ENCODE results near the gene USP6. TPM values are rescaled to one million over a fixed set of nuclear protein-coding genes. Genes with fewer than 3 reads are reported as not detected.
"Not testable (repeated sequence)": the region's sequence is repeated elsewhere in the genome, so short reads cannot be mapped to it uniquely, and the experiment has no call there.

The USP6 gene
- total RNA-seq, 1 experiment from 2014 or later = 0.24 TPM

- no peak overlapping the region for H3K4me3 ChIP-seq (ENCODE audit: low read depth, low read length, poor library complexity, severe bottlenecking)
- POLR2A ChIA-PET (ENCODE audit: low non-redundant PET) = no interaction called here
- intact Hi-C loops (cut with micrococcal nuclease; ENCODE audit: unreplicated experiment) = no loop called here
- H3K4me1 ChIP-seq (ENCODE audit: insufficient read depth, low read length, poor library complexity, severe bottlenecking) = no peaks in the 10 kb centered on the region
- no peaks in the 10 kb centered on the region for H3K36me3 ChIP-seq (ENCODE audit: insufficient read depth, low read length, poor library complexity, severe bottlenecking)
- H3K9me3 ChIP-seq (ENCODE audit: low read depth, low read length, poor library complexity, severe bottlenecking) = no peaks in the 10 kb centered on the region
- H3K27ac ChIP-seq (ENCODE audit: low read depth, low read length, poor library complexity, severe bottlenecking) = no peak overlapping the region
- no peaks in the 10 kb centered on the region for H3K27me3 ChIP-seq (replicated peaks; ENCODE audit: insufficient read depth, low read depth, low read length, poor library complexity)
- no TSS peak for BruUV-seq (replicated peaks)
- DNase-seq (ENCODE audit: low spot score) = no peak
- CTCF ChIA-PET = no interaction called here
- no peak for TF ChIP-seq CTCF (conservative IDR thresholded peaks at IDR 0.05; ENCODE audit: low read depth, low read length)
Measured at GRCh38 chr17:5121186-5121841, 5.5 kb downstream of the USP6 start.

- H3K4me1 ChIP-seq (ENCODE audit: insufficient read depth, low read length, poor library complexity, severe bottlenecking); DNase-seq (ENCODE audit: low spot score); CTCF ChIA-PET; BruUV-seq (replicated peaks); H3K36me3 ChIP-seq (ENCODE audit: insufficient read depth, low read length, poor library complexity, severe bottlenecking); H3K27me3 ChIP-seq (replicated peaks; ENCODE audit: insufficient read depth, low read depth, low read length, poor library complexity); H3K27ac ChIP-seq (ENCODE audit: low read depth, low read length, poor library complexity, severe bottlenecking); H3K9me3 ChIP-seq (ENCODE audit: low read depth, low read length, poor library complexity, severe bottlenecking); intact Hi-C loops (cut with micrococcal nuclease; ENCODE audit: unreplicated experiment): not testable (repeated sequence)
- POLR2A ChIA-PET (ENCODE audit: low non-redundant PET) = interaction anchor here (0.6 kb wide), 1 partner anchor 12 kb away, joined by 5 read pairs; no protein-coding TSS in a partner anchor
- H3K4me3 ChIP-seq (ENCODE audit: low read depth, low read length, poor library complexity, severe bottlenecking) = peak overlapping the region; percentile 35
Measured at GRCh38 chr17:5122056-5122455, 6.2 kb downstream of the USP6 start.

- Histone ChIP-seq H3K9me3 (ENCODE audit: low read depth, low read length, poor library complexity, severe bottlenecking) (no peaks in the 10 kb centered on the region), H3K36me3 (ENCODE audit: insufficient read depth, low read length, poor library complexity, severe bottlenecking) (no peaks in the 10 kb centered on the region), H3K27ac (ENCODE audit: low read depth, low read length, poor library complexity, severe bottlenecking) (no peak overlapping the region), H3K4me1 (ENCODE audit: insufficient read depth, low read length, poor library complexity, severe bottlenecking) (no peaks in the 10 kb centered on the region), H3K4me3 (ENCODE audit: low read depth, low read length, poor library complexity, severe bottlenecking) (peak overlapping the region; percentile 35), H3K27me3 (replicated peaks; ENCODE audit: insufficient read depth, low read depth, low read length, poor library complexity) (no peaks in the 10 kb centered on the region)
- POLR2A ChIA-PET (ENCODE audit: low non-redundant PET) = interaction anchor here (0.6 kb wide), 1 partner anchor 11 kb away, joined by 5 read pairs; no protein-coding TSS in a partner anchor
- TF ChIP-seq CTCF (conservative IDR thresholded peaks at IDR 0.05; ENCODE audit: low read depth, low read length) (no peak), EZH2 (IDR thresholded peaks at IDR 0.05; ENCODE audit: borderline replicate concordance, low read depth, low read length, poor library complexity, severe bottlenecking) (no peak)
- no TSS peak for BruUV-seq (replicated peaks)
- intact Hi-C loops (cut with micrococcal nuclease; ENCODE audit: unreplicated experiment) = no loop called here
- CTCF ChIA-PET = no interaction called here
- DNase-seq (ENCODE audit: low spot score) = peak; percentile 21
Measured at GRCh38 chr17:5122586-5123342, 6.9 kb downstream of the USP6 start.

Measured in A673 (cell line).